Measurements from ENCODE around the gene SSTR3.
A peak's percentile ranks its signal among the peaks of the same experiment; 100 is the strongest.

SSTR3 gene

GRCh38 chr22:37167176-37167980, 44.9 kb downstream of the SSTR3 start:
- Histone ChIP-seq H3K79me2 (ENCODE audit: insufficient read depth, low read length) (no peaks in the 10 kb centered on the region), H2AFZ (ENCODE audit: low read length) (no peak overlapping the region), H3K9ac (ENCODE audit: low read length) (no peak overlapping the region), H3K27me3 (ENCODE audit: insufficient read depth, low read length) (peaks cover 12% of the 10 kb centered on the region), H3K9me2 (ENCODE audit: low read depth, low read length) (no peaks in the 10 kb centered on the region), H3K4me3 (ENCODE audit: low read depth, low read length, poor library complexity, severe bottlenecking) (no peak overlapping the region), H3K27ac (ENCODE audit: low read depth, low read length, poor library complexity, severe bottlenecking) (no peak overlapping the region), H3K4me2 (ENCODE audit: low read length) (no peak overlapping the region), H4K20me1 (ENCODE audit: insufficient read depth, low read length) (no peaks in the 10 kb centered on the region), H3F3A (ENCODE audit: insufficient read depth, low read length) (no peaks in the 10 kb centered on the region), H3K36me3 (ENCODE audit: insufficient read depth, low read length) (no peaks in the 10 kb centered on the region), H3K9me3 (ENCODE audit: low read length) (no peaks in the 10 kb centered on the region), H3K4me1 (ENCODE audit: insufficient read depth, low read length, severe bottlenecking) (no peaks in the 10 kb centered on the region)
- TF ChIP-seq EZH2 (IDR thresholded peaks at IDR 0.05; ENCODE audit: borderline replicate concordance, low read length), result no peak

- H3F3A ChIP-seq (ENCODE audit: insufficient read depth, low read length), result no peaks in the 10 kb centered on the region
- H3K9me2 ChIP-seq (ENCODE audit: low read depth, low read length), result no peaks in the 10 kb centered on the region
- H3K9me3 ChIP-seq (ENCODE audit: low read length), result peaks cover 3% of the 10 kb centered on the region
- peaks cover 1% of the 10 kb centered on the region; the same call in 1 of the 2 replicates for H3K36me3 ChIP-seq (ENCODE audit: insufficient read depth, low read length)
- H4K20me1 ChIP-seq (ENCODE audit: insufficient read depth, low read length), result no peaks in the 10 kb centered on the region
- H3K4me1 ChIP-seq (ENCODE audit: insufficient read depth, low read length, severe bottlenecking), result no peaks in the 10 kb centered on the region
- no peak overlapping the region for H3K4me3 ChIP-seq (ENCODE audit: low read depth, low read length, poor library complexity, severe bottlenecking)
- H2AFZ ChIP-seq (ENCODE audit: low read length), result no peak overlapping the region
- H3K4me2 ChIP-seq (ENCODE audit: low read length), result no peak overlapping the region
- no peaks in the 10 kb centered on the region for H3K79me2 ChIP-seq (ENCODE audit: insufficient read depth, low read length)
- H3K27me3 ChIP-seq (ENCODE audit: insufficient read depth, low read length), result peaks cover 13% of the 10 kb centered on the region; the same call in 1 of the 2 replicates
- H3K27ac ChIP-seq (ENCODE audit: low read depth, low read length, poor library complexity, severe bottlenecking), result no peak overlapping the region
- no peak overlapping the region for H3K9ac ChIP-seq (ENCODE audit: low read length)
- no peak for TF ChIP-seq EZH2 (IDR thresholded peaks at IDR 0.05; ENCODE audit: borderline replicate concordance, low read length)
- TF ChIP-seq, protein P1, sequence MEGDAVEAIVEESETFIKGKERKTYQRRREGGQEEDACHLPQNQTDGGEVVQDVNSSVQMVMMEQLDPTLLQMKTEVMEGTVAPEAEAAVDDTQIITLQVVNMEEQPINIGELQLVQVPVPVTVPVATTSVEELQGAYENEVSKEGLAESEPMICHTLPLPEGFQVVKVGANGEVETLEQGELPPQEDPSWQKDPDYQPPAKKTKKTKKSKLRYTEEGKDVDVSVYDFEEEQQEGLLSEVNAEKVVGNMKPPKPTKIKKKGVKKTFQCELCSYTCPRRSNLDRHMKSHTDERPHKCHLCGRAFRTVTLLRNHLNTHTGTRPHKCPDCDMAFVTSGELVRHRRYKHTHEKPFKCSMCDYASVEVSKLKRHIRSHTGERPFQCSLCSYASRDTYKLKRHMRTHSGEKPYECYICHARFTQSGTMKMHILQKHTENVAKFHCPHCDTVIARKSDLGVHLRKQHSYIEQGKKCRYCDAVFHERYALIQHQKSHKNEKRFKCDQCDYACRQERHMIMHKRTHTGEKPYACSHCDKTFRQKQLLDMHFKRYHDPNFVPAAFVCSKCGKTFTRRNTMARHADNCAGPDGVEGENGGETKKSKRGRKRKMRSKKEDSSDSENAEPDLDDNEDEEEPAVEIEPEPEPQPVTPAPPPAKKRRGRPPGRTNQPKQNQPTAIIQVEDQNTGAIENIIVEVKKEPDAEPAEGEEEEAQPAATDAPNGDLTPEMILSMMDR (IDR thresholded peaks at IDR 0.05; ENCODE audit: low read length), result peak; percentile 93
These were observed 45.6 kb downstream of the SSTR3 start for GRCh38 chr22:37166675-37167066.

- no peak overlapping the region for H3K4me3 ChIP-seq (ENCODE audit: low read depth, low read length, poor library complexity, severe bottlenecking)
- H2AFZ ChIP-seq (ENCODE audit: low read length), result no peak overlapping the region
- H4K20me1 ChIP-seq (ENCODE audit: insufficient read depth, low read length), result no peaks in the 10 kb centered on the region
- H3F3A ChIP-seq (ENCODE audit: insufficient read depth, low read length), result no peaks in the 10 kb centered on the region
- no peak overlapping the region for H3K4me2 ChIP-seq (ENCODE audit: low read length)
- H3K4me1 ChIP-seq (ENCODE audit: insufficient read depth, low read length, severe bottlenecking), result no peaks in the 10 kb centered on the region
- peaks cover 17% of the 10 kb centered on the region; the same call in 1 of the 2 replicates for H3K27me3 ChIP-seq (ENCODE audit: insufficient read depth, low read length)
- no peak overlapping the region for H3K9ac ChIP-seq (ENCODE audit: low read length)
- no peak overlapping the region for H3K27ac ChIP-seq (ENCODE audit: low read depth, low read length, poor library complexity, severe bottlenecking)
- no peaks in the 10 kb centered on the region for H3K9me2 ChIP-seq (ENCODE audit: low read depth, low read length)
- no peaks in the 10 kb centered on the region for H3K79me2 ChIP-seq (ENCODE audit: insufficient read depth, low read length)
- peaks cover 8% of the 10 kb centered on the region for H3K9me3 ChIP-seq (ENCODE audit: low read length)
- no peak for TF ChIP-seq EZH2 (IDR thresholded peaks at IDR 0.05; ENCODE audit: borderline replicate concordance, low read length)
- TF ChIP-seq, protein P1 (IDR thresholded peaks at IDR 0.05; ENCODE audit: low read length), result no peak
- H3K36me3 ChIP-seq (ENCODE audit: insufficient read depth, low read length), result peaks cover 6% of the 10 kb centered on the region; the same call in 1 of the 2 replicates
These were observed 46.2 kb downstream of the SSTR3 start for GRCh38 chr22:37165940-37166674.
